Fibroblast of skin of left biceps (primary cell): ENCODE results near the gene TMEM119.
"Not testable (repeated sequence)": the region's sequence is repeated elsewhere in the genome, so short reads cannot be mapped to it uniquely, and the experiment has no call there.

Source experiments
- DNase-seq, 2 experiments: peaks; one replicate each; pipeline ENCODE4 v3.0.0-alpha.2; 2013; ENCODE audit warnings: low read depth in 2 of 2

TMEM119 gene

GRCh38 chr12:108635201-108635996 is 37.5 kb upstream of the TMEM119 start:
- no peak for DNase-seq

- DNase-seq: no peak
These were observed 36.5 kb upstream of the TMEM119 start for GRCh38 chr12:108634341-108634751.

GRCh38 chr12:108633534-108634248 is 35.8 kb upstream of the TMEM119 start, which contains the start of gene SELPLG:
TSS of gene SELPLG (minus strand) at chr12:108633894. CDS start at chr12:108624307, 9,587 bp downstream.
- DNase-seq: no peak

DNA sequence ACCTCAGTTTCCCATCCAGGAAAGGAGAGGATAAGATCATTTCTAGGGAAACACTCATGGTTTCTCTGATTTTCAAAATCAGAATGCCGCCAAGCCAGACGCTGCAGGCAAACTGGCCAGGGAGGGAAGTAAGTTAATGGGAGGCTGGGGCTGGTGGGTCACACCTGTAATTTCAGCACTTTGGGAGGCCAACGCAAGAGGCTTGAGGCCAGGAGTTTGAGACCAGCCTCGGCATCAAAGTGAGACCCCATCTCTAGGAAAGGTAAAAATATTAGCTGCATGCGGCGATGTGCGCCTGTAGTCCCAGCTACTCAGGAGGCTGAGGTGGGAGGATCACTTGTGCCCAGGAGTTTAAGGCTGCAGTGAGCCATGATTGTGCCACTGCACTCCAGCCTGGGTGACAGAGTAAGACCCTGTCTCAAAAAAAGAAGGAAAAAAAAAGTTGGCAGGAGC is 35.2 kb upstream of the TMEM119 start:
- DNase-seq: no peak

DNA sequence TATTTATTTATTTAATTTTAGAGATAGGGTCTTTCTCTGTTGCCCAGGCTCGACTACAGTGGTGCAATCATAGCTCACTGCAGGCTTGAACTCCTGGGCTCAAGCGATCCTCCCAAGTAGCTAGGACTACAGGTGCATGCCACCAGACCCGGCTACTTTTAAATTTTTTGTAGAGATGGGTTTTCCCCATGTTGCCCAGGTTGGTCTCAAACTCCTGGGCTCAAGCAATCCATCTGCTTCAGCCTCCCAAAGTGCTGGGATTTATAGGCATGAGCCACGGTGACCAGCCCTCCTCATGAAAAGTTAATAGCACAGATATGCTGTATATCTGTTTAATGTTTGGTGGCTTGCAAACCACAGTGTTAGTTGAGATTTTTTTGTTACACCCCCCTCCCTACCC is 33.4 kb upstream of the TMEM119 start:
- not testable (repeated sequence) for DNase-seq

DNA sequence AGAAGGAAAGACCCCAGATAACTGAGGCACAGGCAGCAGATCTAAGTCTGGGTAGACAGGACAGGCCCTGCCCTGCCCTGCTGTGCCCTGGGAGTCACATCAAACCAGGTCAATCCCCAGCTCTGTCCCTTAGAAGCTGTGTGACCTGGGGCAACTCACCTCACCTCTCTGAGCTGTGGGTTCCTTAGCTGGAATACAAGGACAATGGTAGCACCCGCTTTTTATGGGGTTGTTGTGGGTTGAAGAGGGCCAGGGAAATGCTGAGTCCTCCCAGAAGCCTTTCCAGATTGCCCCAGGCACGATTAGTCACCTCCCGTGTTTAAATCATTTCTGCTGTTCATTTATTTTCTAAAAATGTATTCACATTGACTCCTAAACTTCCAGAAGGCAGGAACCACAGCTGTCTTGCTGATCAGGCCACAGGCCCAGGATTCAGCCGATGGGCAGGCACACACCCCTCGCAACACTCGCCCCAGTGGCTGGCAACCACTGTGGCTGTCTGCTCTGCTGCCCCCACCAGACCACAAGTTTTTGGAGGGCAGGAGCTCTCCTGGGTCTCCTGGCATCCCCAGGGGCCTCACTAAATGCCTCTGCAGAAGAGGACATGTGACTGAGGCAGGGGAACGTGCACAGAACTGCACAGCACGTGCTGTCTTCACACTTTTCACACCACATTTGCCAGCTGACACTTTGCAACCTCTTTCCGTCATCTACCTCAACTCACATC is 32.8 kb upstream of the TMEM119 start:
- DNase-seq: no peak

- peak in 1 of 2 experiments; percentile 57 for DNase-seq
These were observed 32.1 kb upstream of the TMEM119 start for GRCh38 chr12:108629824-108630476.

DNA sequence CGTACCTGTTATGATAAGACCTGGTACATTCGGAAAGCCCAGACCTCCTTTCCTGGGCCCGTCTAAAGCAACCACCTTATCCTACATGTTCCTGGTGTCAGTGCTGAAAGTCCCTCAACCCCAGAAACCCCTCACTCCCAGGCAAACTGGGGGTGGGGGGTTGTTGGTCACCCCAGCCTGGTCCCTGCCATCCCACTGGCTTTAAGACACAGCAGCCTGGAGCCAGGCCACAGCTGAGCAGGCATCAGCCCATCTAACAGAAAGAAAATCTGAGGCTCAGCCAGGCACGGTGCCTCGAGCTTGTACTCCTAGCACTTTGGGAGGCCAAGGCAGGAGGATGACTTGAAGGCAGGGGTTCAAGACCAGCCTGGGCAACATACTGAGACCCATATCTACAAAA is 31.3 kb upstream of the TMEM119 start:
- no peak for DNase-seq

- no peak for DNase-seq
These were observed 29.4 kb upstream of the TMEM119 start for GRCh38 chr12:108627134-108627920.

- no peak for DNase-seq
These were observed 27.3 kb upstream of the TMEM119 start for GRCh38 chr12:108625228-108625627.

GRCh38 chr12:108623577-108623976 is 25.7 kb upstream of the TMEM119 start:
- no peak for DNase-seq

- DNase-seq: no peak
These were observed 25.1 kb upstream of the TMEM119 start for GRCh38 chr12:108622921-108623514.

- no peak for DNase-seq
These were observed 24.5 kb upstream of the TMEM119 start for GRCh38 chr12:108622421-108622820.

- no peak for DNase-seq
These were observed 23.3 kb upstream of the TMEM119 start for GRCh38 chr12:108621161-108621560.

- DNase-seq: no peak
These were observed 22.5 kb upstream of the TMEM119 start for GRCh38 chr12:108620236-108620879.

DNA sequence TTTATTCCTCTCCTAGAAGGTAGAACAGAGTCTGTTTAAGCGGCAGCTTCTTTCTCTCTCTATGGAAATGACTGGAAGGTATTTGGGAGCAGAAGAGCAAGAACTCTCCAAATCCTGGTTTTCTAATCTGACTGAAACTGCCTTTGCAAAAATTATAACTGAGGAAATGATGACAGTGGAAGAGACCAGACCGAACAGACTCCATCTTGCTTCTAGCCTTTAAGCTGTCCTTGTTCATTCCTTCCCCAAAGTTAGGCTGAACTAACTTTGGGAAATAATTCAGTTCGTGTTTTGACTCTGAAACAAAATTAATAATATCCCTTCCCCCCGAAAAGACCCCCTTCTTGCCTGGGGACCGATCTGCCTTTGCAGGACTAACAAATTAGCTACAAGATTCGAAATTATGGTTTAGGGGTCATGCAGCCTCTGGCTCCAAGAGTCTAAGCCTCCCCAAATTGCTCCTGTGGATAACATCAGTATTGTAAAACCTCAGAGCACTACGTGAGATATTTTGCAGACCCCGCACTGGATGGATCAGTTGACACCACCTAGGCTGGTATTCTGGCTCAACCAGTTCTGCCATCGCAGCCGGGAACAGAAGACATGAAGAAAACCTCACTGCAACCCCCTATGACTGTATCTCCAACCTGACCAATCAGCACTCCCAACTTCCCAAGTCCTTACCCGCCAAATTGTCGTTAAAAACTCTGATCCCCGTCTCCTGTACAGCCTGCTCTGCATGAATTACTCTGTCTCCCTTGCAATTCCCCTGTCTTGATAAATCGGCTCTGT is 21.7 kb upstream of the TMEM119 start:
- DNase-seq: no peak

GRCh38 chr12:108618953-108619274 is 21.0 kb upstream of the TMEM119 start:
- DNase-seq: not testable (repeated sequence)

DNA sequence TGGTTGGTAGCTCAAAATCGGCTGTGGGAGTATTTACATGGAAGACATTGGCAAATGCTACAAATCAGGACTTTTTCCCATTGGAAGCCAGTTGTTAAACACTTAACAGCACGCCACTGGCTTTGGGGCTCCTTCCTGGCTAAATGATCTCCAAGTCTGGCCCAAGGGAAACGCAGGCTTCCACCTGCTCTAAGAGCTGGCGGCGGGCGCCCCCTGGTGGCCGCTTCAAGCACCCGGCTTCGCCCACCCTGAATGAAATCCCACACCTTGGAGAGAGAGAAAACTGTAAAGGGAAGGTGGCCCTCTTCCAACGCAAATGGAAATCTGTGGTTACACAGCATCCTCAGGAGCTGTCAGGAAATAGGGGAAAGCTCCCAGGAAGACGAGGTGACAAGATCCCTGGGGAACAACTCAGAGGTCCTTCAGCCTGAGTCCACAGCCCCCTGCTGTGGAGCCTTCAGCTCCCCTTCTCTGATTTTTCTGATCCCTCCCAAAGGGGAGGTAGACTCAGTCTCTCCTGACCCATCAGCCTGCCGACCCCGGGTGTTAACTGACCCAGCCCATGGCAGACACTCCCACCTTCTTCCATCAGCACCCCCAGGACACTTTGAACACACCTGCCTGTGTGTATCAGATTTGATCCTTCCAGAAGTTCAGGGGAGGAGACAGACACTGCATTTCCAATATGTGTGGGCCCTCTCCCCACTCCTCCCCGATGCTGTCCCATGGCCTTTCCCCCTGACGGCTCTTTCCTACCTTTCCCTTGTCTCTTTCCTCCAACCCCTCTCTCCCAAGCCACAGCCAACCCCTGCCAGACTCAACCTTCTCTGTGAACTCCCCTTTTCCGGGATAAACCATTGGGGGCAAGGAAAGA is 20.4 kb upstream of the TMEM119 start:
- DNase-seq: peak in 1 of 2 experiments; percentile 66
